ENCODE measurements around the gene APPL1.

Gene APPL1

DNA sequence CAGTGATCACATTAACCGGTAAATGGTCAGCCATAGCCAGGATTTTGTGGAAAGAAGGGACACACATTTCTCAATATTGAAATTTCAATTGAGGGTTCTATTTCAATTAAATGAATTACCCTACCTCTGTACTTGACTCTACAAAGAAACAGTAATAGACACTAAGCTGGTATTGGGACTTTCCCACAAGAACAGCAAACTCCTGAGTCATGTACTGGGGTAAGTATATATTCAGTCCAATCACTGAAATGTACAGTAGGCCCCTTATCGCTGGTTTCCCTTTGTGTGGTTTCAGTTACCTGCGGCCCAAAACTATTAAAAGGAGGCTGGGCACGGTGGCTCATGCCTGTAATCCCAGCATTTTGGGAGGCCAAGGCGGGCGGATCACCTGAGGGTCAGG is 47.3 kb downstream of the APPL1 start:
- Histone ChIP-seq H3K4me3 (ENCODE audit: low read length) (no peak overlapping the region), H3K27me3 (ENCODE audit: insufficient read depth, low read length) (no peaks in the 10 kb centered on the region), H3K4me1 (ENCODE audit: insufficient read depth, low read length) (no peaks in the 10 kb centered on the region), H3K36me3 (ENCODE audit: insufficient read depth, low read length) (peaks cover 33% of the 10 kb centered on the region), H3K9me3 (ENCODE audit: insufficient read depth, low read depth, low read length) (0 out of 2 replicates have a peak, but pooled peaks cover 4% of the 10 kb centered on the region), H3K27ac (ENCODE audit: low read depth, low read length) (no peak overlapping the region), H3K9ac (ENCODE audit: low read depth, low read length) (no peak overlapping the region)
- 96% methylated on average over 6 of the region's 6 CpGs for WGBS

DNA sequence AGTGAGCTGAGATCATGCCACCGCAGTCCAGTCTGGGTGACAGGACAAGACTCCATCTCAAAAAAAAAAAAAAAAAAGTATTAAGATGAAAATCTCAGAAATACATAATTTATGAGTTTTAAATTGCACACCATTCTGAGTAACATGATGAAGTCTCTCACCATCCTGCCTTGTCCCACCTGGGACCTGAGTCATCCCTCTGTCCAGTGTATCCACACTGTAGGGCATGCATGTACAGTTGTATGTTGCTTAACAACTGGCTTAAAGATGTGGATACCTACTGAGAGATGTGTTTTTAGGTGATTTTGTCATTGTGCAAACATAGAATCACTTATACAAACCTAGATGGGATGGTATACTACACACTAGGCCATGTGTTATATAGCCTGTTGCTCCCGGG is 47.9 kb downstream of the APPL1 start:
- Histone ChIP-seq H3K4me1 (ENCODE audit: insufficient read depth, low read length) (no peaks in the 10 kb centered on the region), H3K9ac (ENCODE audit: low read depth, low read length) (no peak overlapping the region), H3K36me3 (ENCODE audit: insufficient read depth, low read length) (peaks cover 27% of the 10 kb centered on the region), H3K4me3 (ENCODE audit: low read length) (no peak overlapping the region), H3K27me3 (ENCODE audit: insufficient read depth, low read length) (no peaks in the 10 kb centered on the region), H3K27ac (ENCODE audit: low read depth, low read length) (no peak overlapping the region), H3K9me3 (ENCODE audit: insufficient read depth, low read depth, low read length) (peaks cover 6% of the 10 kb centered on the region; the same call in 1 of the 2 replicates)
- WGBS: no CpG with 5 or more reads among the region's 2 CpGs

- H3K27ac ChIP-seq (ENCODE audit: low read depth, low read length): no peak overlapping the region
- 81% methylated on average over 1 of the region's 1 CpG for WGBS
Observed at GRCh38 chr3:57278237-57278636, 50.7 kb downstream of the APPL1 start.

GRCh38 chr3:57279685-57280084 is 52.2 kb downstream of the APPL1 start:
- Histone ChIP-seq H3K36me3 (ENCODE audit: insufficient read depth, low read length) (peaks cover 3% of the 10 kb centered on the region; the same call in 1 of the 2 replicates), H3K27ac (ENCODE audit: low read depth, low read length) (no peak overlapping the region), H3K4me3 (ENCODE audit: low read length) (no peak overlapping the region), H3K27me3 (ENCODE audit: insufficient read depth, low read length) (no peaks in the 10 kb centered on the region), H3K9me3 (ENCODE audit: insufficient read depth, low read depth, low read length) (peaks cover 7% of the 10 kb centered on the region; the same call in 1 of the 2 replicates), H3K4me1 (ENCODE audit: insufficient read depth, low read length) (no peaks in the 10 kb centered on the region), H3K9ac (ENCODE audit: low read depth, low read length) (no peak overlapping the region)
- 92% methylated on average over 5 of the region's 5 CpGs for WGBS

More at GRCh38 chr3:57278237-57278636, 50.7 kb downstream of the APPL1 start:
- peaks cover 5% of the 10 kb centered on the region; the same call in 1 of the 2 replicates for H3K36me3 ChIP-seq (ENCODE audit: insufficient read depth, low read length)
- no peaks in the 10 kb centered on the region for H3K27me3 ChIP-seq (ENCODE audit: insufficient read depth, low read length)
- H3K4me1 ChIP-seq (ENCODE audit: insufficient read depth, low read length): no peaks in the 10 kb centered on the region
- H3K9ac ChIP-seq (ENCODE audit: low read depth, low read length): no peak overlapping the region
- no peak overlapping the region for H3K4me3 ChIP-seq (ENCODE audit: low read length)
- H3K9me3 ChIP-seq (ENCODE audit: insufficient read depth, low read depth, low read length): peaks cover 7% of the 10 kb centered on the region; the same call in 1 of the 2 replicates

DNA sequence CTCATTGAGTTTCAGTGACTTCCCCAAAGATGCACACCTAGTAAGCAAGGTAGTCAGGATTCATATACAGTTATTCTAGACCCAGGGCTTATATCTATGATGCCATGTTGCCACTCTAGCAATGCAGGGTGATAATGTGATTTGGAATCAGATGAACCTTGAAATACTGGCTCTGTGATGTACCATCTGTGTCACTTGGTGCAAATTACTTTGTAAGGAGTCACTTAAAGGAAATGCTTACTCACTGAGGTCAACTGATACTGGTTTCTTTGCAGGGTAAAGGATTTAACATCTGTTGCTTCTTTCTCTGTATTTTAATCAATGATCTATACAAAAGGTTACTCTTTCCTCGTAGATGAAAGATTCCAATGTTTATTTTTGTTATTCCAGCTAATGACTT is 54.2 kb downstream of the APPL1 start:
- H3K9me3 ChIP-seq (ENCODE audit: insufficient read depth, low read depth, low read length): peaks cover 7% of the 10 kb centered on the region; the same call in 1 of the 2 replicates
- no CpG with 5 or more reads among the region's 1 CpG for WGBS

GRCh38 chr3:57283334-57283733 is 55.8 kb downstream of the APPL1 start:
- Histone ChIP-seq H3K27me3 (ENCODE audit: insufficient read depth, low read length) (no peaks in the 10 kb centered on the region), H3K27ac (ENCODE audit: low read depth, low read length) (no peak overlapping the region), H3K36me3 (ENCODE audit: insufficient read depth, low read length) (no peaks in the 10 kb centered on the region), H3K9ac (ENCODE audit: low read depth, low read length) (no peak overlapping the region), H3K9me3 (ENCODE audit: insufficient read depth, low read depth, low read length) (peaks cover 7% of the 10 kb centered on the region; the same call in 1 of the 2 replicates), H3K4me1 (ENCODE audit: insufficient read depth, low read length) (no peaks in the 10 kb centered on the region), H3K4me3 (ENCODE audit: low read length) (no peak overlapping the region)
- WGBS: 87% methylated on average over 5 of the region's 6 CpGs

More for the DNA sequence above, 54.2 kb downstream of the APPL1 start:
- no peak overlapping the region for H3K27ac ChIP-seq (ENCODE audit: low read depth, low read length)
- H3K4me1 ChIP-seq (ENCODE audit: insufficient read depth, low read length): no peaks in the 10 kb centered on the region
- no peaks in the 10 kb centered on the region for H3K27me3 ChIP-seq (ENCODE audit: insufficient read depth, low read length)
- no peaks in the 10 kb centered on the region for H3K36me3 ChIP-seq (ENCODE audit: insufficient read depth, low read length)
- no peak overlapping the region for H3K4me3 ChIP-seq (ENCODE audit: low read length)
- H3K9ac ChIP-seq (ENCODE audit: low read depth, low read length): no peak overlapping the region

DNA sequence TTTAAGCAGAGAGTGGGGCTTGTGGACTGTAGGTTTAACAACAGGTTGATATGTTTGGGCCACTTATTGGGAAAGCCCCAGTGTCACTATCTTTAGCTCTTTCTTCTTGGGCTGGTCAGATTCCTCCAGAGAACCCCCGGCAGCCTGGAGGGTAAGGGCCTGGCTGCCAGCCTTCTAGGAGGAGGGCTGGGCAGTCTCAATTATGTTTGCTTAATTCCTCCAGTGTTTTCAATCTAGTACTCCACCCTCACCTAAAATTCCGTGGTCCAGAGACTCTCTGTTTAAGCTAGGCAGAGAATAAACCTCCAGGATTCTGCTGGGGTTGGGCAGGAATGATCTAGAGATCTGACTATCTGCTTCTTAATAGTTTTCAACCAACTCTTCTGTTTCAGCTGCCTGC is 59.7 kb downstream of the APPL1 start:
- H3K4me3 ChIP-seq (ENCODE audit: low read length): no peak overlapping the region
- H3K9me3 ChIP-seq (ENCODE audit: insufficient read depth, low read depth, low read length): no peaks in the 10 kb centered on the region
- 93% methylated on average over 2 of the region's 2 CpGs for WGBS

DNA sequence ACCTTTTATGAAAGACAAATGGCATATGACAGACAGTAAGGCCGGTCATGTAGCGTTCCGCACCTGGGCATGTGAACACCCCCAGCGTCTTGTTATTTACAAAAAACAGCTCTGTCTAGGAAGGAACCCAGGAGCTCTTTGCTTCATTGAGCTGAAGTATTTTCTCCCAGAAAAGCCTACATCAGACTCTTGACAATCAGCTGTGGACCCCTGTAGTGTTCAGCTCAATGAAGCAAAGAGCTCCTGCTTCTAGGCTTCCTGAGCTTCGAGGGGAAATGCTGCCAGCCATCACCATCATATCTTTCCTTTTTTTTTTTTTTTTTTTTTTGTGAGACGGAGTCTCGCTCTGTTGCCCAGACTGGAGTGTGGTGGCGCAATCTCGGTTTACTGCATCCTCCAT is 60.9 kb downstream of the APPL1 start:
- 91% methylated on average over 9 of the region's 9 CpGs for WGBS

More for the DNA sequence above, 59.7 kb downstream of the APPL1 start:
- Histone ChIP-seq H3K9ac (ENCODE audit: low read depth, low read length) (no peak overlapping the region), H3K4me1 (ENCODE audit: insufficient read depth, low read length) (no peaks in the 10 kb centered on the region), H3K27me3 (ENCODE audit: insufficient read depth, low read length) (no peaks in the 10 kb centered on the region), H3K36me3 (ENCODE audit: insufficient read depth, low read length) (no peaks in the 10 kb centered on the region), H3K27ac (ENCODE audit: low read depth, low read length) (no peak overlapping the region)

GRCh38 chr3:57292159-57292896 is 64.8 kb downstream of the APPL1 start, which contains the start of gene ASB14:
Gene ASB14, minus strand, starts transcription at chr3:57292685. Its CDS starts 652 bp downstream, at chr3:57292033.
- no peak within 1 kb of the TSS for H3K9ac ChIP-seq (ENCODE audit: low read depth, low read length)
- H3K27ac ChIP-seq (ENCODE audit: low read depth, low read length): no peak within 1 kb of the TSS
- H3K4me1 ChIP-seq (ENCODE audit: insufficient read depth, low read length): no peaks in the 10 kb centered on the region
- no peaks in the 10 kb centered on the region for H3K9me3 ChIP-seq (ENCODE audit: insufficient read depth, low read depth, low read length)
- no peaks in the 10 kb centered on the region for H3K27me3 ChIP-seq (ENCODE audit: insufficient read depth, low read length)
- no peak within 1 kb of the TSS for H3K4me3 ChIP-seq (ENCODE audit: low read length)
- H3K36me3 ChIP-seq (ENCODE audit: insufficient read depth, low read length): no peaks in the 10 kb centered on the region
- WGBS: 98% methylated on average over 1 of the region's 1 CpG

More for the DNA sequence above, 60.9 kb downstream of the APPL1 start:
- H3K4me3 ChIP-seq (ENCODE audit: low read length): no peak overlapping the region
- H3K27ac ChIP-seq (ENCODE audit: low read depth, low read length): no peak overlapping the region
- no peak overlapping the region for H3K9ac ChIP-seq (ENCODE audit: low read depth, low read length)
- H3K9me3 ChIP-seq (ENCODE audit: insufficient read depth, low read depth, low read length): no peaks in the 10 kb centered on the region
- H3K36me3 ChIP-seq (ENCODE audit: insufficient read depth, low read length): no peaks in the 10 kb centered on the region
- no peaks in the 10 kb centered on the region for H3K4me1 ChIP-seq (ENCODE audit: insufficient read depth, low read length)
- H3K27me3 ChIP-seq (ENCODE audit: insufficient read depth, low read length): no peaks in the 10 kb centered on the region

- 94% methylated on average over 3 of the region's 4 CpGs for whole genome bisulfite sequencing
- H3K4me3 ChIP-seq (ENCODE audit: low read length): no peak overlapping the region
- no peak overlapping the region for H3K27ac ChIP-seq (ENCODE audit: low read depth, low read length)
- H3K36me3 ChIP-seq (ENCODE audit: insufficient read depth, low read length): no peaks in the 10 kb centered on the region
- H3K9me3 ChIP-seq (ENCODE audit: insufficient read depth, low read depth, low read length): no peaks in the 10 kb centered on the region
- no peaks in the 10 kb centered on the region for H3K27me3 ChIP-seq (ENCODE audit: insufficient read depth, low read length)
- no peaks in the 10 kb centered on the region for H3K4me1 ChIP-seq (ENCODE audit: insufficient read depth, low read length)
- H3K9ac ChIP-seq (ENCODE audit: low read depth, low read length): no peak overlapping the region
Observed at GRCh38 chr3:57292897-57293526, 65.5 kb downstream of the APPL1 start.

DNA sequence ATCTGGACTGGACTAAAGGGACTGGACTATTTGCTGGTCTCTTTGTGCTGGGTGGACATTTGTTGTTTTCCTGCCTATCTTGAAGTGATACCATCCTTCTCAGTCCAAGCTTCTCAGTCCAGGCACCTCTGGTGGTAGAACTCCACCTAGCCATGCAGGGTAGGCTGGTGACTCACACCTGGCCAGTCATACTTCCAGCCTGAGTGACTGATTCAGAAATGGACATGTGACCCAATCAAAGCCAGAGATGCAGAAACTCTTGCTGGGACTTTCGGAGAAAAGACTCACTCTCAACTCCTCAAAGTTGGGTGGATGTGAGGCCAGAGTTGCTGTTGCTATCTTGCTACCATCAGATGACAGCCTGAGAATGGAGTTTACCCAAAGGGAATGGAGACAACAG is 70.5 kb downstream of the APPL1 start:
- 94% methylated on average over 1 of the region's 1 CpG for WGBS
- Histone ChIP-seq H3K4me3 (ENCODE audit: low read length) (no peak overlapping the region), H3K4me1 (ENCODE audit: insufficient read depth, low read length) (no peaks in the 10 kb centered on the region), H3K27ac (ENCODE audit: low read depth, low read length) (no peak overlapping the region), H3K36me3 (ENCODE audit: insufficient read depth, low read length) (no peaks in the 10 kb centered on the region), H3K9ac (ENCODE audit: low read depth, low read length) (no peak overlapping the region), H3K27me3 (ENCODE audit: insufficient read depth, low read length) (no peaks in the 10 kb centered on the region), H3K9me3 (ENCODE audit: insufficient read depth, low read depth, low read length) (no peaks in the 10 kb centered on the region)

Measured in HUES64 (cell line).